Measurements from ENCODE around the gene DCTPP1. TPM values are rescaled to one million over a fixed set of nuclear protein-coding genes. Genes with fewer than 3 reads are reported as not detected.

Gene DCTPP1
- total and polyA plus RNA-seq, 2 of the 13 experiments (the other 11 are each of a cell fraction or from before 2014, with no cell fraction given), result 54.8 to 74.4 TPM

DNA sequence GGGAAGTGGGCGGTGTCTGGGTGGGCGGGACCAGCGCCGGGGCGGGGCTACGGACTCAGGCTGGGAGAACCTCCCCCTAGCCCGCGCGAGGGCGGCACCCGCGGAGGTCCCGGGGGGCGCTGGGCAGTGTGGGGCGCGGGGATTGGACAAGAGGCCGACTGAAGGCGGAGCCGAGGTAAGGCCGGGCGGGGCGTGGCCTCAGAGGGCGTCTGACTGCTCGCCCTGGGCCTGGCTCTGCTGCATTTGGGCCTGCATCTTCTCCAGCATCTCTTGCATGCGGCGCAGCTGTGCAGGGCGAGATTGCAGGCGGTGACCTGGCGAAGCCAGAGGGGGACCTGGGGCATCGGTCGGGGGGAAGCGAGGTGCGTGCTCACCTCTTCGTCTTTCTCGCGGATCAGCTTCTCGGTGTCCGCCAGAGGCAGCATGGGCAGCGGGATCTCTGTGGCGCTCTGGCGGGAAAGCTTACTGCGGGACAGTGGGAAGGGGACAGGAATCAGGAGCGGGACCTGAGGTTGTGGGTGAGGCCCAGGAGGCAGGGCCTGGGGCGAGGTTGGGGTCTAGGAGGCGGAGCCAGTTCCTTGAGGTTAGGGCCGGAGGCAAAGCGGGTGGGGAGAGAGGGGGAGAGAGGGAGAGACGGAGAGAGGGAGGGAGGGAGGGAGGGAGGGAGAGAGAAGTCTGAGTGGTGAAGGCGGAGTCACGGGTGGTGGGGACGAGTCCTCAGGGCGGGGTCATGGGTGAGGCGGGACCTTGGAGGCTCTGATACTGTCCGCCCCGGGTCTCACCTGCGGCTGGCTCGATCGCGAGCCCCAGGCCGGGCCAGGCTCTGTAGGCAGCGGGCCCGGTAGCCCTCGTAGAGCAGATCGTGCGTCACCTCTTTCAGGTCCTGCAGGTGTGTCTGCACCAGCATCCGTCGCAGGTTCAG lies 51.3 kb downstream of the DCTPP1 start (continued):
- peak; percentile 81 for TF ChIP-seq AHR (CRISPR knock-in tag; IDR thresholded peaks at IDR 0.05)
- TF ChIP-seq ZNF430 (CRISPR knock-in tag; IDR thresholded peaks at IDR 0.05), result peak; percentile 52
- TF ChIP-seq ZNF546 (CRISPR knock-in tag; conservative IDR thresholded peaks at IDR 0.05), result peak; percentile 90
- peak; percentile 75; the same call in 1 of the 2 replicates for TF ChIP-seq ZNF776 (CRISPR knock-in tag; IDR thresholded peaks at IDR 0.05)
- TF ChIP-seq ZNF577 (CRISPR knock-in tag; IDR thresholded peaks at IDR 0.05; ENCODE audit: borderline replicate concordance, low read depth), result peak; percentile 92; the same call in 1 of the 2 replicates
- TF ChIP-seq GPN1 (CRISPR knock-in tag; IDR thresholded peaks at IDR 0.05; ENCODE audit: borderline replicate concordance), result no peak
- TF ChIP-seq NRL (CRISPR knock-in tag; IDR thresholded peaks at IDR 0.05; ENCODE audit: borderline replicate concordance), result peak; percentile 78
- TF ChIP-seq ZNF205 (CRISPR knock-in tag; IDR thresholded peaks at IDR 0.05), result peak; percentile 82; the same call in 1 of the 2 replicates
- TF ChIP-seq RELA (CRISPR knock-in tag; IDR thresholded peaks at IDR 0.05), result 0 out of 2 replicates have a peak, but pooled peaks have one; percentile 75
- TF ChIP-seq, protein P1, sequence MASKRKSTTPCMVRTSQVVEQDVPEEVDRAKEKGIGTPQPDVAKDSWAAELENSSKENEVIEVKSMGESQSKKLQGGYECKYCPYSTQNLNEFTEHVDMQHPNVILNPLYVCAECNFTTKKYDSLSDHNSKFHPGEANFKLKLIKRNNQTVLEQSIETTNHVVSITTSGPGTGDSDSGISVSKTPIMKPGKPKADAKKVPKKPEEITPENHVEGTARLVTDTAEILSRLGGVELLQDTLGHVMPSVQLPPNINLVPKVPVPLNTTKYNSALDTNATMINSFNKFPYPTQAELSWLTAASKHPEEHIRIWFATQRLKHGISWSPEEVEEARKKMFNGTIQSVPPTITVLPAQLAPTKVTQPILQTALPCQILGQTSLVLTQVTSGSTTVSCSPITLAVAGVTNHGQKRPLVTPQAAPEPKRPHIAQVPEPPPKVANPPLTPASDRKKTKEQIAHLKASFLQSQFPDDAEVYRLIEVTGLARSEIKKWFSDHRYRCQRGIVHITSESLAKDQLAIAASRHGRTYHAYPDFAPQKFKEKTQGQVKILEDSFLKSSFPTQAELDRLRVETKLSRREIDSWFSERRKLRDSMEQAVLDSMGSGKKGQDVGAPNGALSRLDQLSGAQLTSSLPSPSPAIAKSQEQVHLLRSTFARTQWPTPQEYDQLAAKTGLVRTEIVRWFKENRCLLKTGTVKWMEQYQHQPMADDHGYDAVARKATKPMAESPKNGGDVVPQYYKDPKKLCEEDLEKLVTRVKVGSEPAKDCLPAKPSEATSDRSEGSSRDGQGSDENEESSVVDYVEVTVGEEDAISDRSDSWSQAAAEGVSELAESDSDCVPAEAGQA (IDR thresholded peaks at IDR 0.05; ENCODE audit: low read depth), result peak; percentile 23; the same call in 1 of the 2 replicates
- TF ChIP-seq, protein P1 (CRISPR knock-in tag; IDR thresholded peaks at IDR 0.05; ENCODE audit: borderline replicate concordance), result no peak
- TF ChIP-seq, protein P2, sequence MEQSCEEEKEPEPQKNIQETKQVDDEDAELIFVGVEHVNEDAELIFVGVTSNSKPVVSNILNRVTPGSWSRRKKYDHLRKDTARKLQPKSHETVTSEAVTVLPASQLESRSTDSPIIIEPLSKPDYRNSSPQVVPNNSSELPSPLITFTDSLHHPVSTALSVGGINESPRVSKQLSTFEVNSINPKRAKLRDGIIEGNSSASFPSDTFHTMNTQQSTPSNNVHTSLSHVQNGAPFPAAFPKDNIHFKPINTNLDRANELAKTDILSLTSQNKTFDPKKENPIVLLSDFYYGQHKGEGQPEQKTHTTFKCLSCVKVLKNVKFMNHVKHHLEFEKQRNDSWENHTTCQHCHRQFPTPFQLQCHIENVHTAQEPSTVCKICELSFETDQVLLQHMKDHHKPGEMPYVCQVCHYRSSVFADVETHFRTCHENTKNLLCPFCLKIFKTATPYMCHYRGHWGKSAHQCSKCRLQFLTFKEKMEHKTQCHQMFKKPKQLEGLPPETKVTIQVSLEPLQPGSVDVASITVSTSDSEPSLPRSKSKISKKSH (CRISPR knock-in tag; IDR thresholded peaks at IDR 0.05; ENCODE audit: borderline replicate concordance), result peak; percentile 33; the same call in 1 of the 2 replicates
- 0 out of 2 replicates have a peak, but pooled peaks have one; percentile 79 for TF ChIP-seq KLF9 (CRISPR knock-in tag; IDR thresholded peaks at IDR 0.05; ENCODE audit: low read depth)
- TF ChIP-seq GABPB1 (CRISPR knock-in tag; IDR thresholded peaks at IDR 0.05), result peak; percentile 79
- TF ChIP-seq TGIF2 (CRISPR knock-in tag; IDR thresholded peaks at IDR 0.05), result peak; percentile 43
- TF ChIP-seq, protein P3, sequence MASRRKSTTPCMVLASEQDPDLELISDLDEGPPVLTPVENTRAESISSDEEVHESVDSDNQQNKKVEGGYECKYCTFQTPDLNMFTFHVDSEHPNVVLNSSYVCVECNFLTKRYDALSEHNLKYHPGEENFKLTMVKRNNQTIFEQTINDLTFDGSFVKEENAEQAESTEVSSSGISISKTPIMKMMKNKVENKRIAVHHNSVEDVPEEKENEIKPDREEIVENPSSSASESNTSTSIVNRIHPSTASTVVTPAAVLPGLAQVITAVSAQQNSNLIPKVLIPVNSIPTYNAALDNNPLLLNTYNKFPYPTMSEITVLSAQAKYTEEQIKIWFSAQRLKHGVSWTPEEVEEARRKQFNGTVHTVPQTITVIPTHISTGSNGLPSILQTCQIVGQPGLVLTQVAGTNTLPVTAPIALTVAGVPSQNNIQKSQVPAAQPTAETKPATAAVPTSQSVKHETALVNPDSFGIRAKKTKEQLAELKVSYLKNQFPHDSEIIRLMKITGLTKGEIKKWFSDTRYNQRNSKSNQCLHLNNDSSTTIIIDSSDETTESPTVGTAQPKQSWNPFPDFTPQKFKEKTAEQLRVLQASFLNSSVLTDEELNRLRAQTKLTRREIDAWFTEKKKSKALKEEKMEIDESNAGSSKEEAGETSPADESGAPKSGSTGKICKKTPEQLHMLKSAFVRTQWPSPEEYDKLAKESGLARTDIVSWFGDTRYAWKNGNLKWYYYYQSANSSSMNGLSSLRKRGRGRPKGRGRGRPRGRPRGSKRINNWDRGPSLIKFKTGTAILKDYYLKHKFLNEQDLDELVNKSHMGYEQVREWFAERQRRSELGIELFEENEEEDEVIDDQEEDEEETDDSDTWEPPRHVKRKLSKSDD (CRISPR knock-in tag; IDR thresholded peaks at IDR 0.05; ENCODE audit: low read depth), result peak; percentile 73; the same call in 1 of the 2 replicates
- TF ChIP-seq SAP130 (CRISPR knock-in tag; IDR thresholded peaks at IDR 0.05; ENCODE audit: low read depth), result peak; percentile 91
- TF ChIP-seq ZNF672 (CRISPR knock-in tag; IDR thresholded peaks at IDR 0.05), result no peak

All from HepG2 (cell line).